NCI-H2107 treated with DMSO at 0.1 percent for 48 hours (cell line): ENCODE data around the gene ARPIN.
"Not testable (repeated sequence)": the region's sequence is repeated elsewhere in the genome, so short reads cannot be mapped to it uniquely, and the experiment has no call there.

Experiments used
- DNase-seq: peaks from one replicate; lab custom pipeline; 2025; ENCODE audit not compliant: unreplicated experiment; lab: John Stamatoyannopoulos, UW

The ARPIN gene

GRCh38 chr15:89912674-89913396 is at the start of gene ARPIN:
Gene ARPIN, minus strand, starts transcription at chr15:89912952. Its CDS starts 117 bp downstream, at chr15:89912835.
- no peak for DNase-seq

DNA sequence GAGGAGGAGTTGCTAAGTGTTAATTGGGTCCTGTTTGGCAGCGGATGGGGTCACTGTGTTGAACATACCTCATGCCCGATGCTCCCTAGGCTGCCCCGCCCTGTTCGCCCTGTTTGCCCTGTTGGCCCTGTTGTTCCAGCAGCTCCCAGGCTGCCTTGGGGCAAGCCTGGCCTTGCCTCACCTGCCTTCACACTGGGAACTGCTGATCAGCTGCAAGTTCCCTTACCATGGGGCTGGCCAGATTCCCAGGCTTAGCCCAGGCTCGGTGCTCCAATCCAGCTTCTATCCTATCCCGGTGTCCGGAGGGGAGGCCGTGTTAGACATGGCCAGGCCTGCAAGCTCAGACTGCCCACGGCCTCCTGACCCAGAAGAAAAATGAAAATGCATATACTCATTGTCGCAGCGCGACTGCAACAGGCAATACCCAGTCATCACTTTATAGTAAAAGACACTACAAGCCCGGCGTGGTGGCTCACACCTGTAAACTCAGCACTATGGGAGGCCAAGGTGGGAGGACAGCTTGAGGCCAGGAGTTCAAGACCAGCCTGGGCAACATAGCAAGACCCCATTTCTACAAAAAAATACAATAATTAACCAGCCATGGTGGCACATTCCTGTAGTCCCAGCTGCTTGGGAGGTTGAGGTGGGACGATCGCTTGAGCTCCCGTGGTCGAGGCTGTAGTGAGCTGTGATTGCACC is 45.5 kb upstream of the ARPIN start:
- DNase-seq: no peak

DNA sequence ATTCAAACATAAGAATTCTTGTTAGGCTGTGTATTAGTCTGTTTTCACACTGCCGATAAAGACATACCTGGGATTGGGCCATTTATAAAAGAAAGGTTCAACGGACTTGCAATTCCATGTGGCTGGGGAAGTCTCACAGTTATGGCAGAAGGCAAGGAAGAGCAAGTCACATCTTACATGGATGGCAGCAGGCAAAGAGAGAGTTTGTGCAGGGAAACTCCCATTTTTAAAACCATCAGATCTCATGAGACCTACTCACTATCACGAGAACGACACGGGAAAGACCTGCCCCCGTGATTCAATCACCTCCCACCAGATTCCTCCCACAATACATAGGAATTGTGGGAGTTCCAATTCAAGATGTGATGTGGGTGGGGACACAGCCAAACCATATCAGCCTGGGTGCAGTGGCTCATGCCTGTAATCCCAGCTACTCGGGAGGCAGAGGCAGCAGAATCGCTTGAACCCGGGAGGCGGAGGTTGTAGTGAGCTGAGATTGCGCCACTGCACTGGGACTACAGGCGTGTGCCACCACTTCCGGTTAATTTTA is 42.8 kb upstream of the ARPIN start:
- DNase-seq: not testable (repeated sequence)

- DNase-seq: no peak
These were observed 41.8 kb upstream of the ARPIN start for GRCh38 chr15:89954541-89954940.

DNA sequence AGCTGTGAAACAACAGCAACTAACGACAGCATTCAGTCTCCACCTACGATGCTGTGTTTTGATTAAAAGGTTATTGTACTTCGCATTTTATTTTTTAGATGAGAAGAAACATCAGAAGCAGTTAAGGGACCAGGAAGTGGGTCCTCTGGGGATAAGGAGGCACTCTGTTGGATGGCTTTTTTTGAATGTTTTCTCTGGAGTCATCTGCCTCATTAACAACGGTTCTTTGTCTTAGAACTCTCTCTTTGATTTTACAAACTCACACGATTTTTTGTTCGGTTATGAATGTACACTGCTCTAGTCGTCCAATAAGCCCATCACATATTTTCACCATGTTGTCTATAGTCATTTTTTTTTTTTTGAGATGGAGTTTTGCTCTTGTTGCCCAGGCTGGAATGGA is 36.0 kb upstream of the ARPIN start:
- DNase-seq: no peak

DNA sequence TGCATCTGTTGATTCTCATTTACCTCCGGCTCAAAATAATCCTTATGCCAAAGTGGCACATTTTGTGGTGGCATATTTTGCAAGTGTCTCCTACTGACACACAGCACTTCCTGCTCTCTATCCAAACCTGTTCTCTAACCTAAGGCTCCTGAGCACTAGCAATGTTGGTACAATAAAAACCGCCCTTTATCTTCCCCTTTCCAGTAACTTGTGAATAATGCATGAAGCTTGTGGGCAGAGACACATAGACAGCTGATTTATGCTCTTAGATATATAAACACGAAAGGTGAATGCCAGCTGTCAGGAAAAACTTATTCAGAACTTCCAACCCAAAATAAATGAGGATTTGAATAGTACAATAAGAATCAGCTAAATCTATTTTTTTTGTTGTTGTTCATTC is 34.6 kb upstream of the ARPIN start:
- DNase-seq: no peak

DNA sequence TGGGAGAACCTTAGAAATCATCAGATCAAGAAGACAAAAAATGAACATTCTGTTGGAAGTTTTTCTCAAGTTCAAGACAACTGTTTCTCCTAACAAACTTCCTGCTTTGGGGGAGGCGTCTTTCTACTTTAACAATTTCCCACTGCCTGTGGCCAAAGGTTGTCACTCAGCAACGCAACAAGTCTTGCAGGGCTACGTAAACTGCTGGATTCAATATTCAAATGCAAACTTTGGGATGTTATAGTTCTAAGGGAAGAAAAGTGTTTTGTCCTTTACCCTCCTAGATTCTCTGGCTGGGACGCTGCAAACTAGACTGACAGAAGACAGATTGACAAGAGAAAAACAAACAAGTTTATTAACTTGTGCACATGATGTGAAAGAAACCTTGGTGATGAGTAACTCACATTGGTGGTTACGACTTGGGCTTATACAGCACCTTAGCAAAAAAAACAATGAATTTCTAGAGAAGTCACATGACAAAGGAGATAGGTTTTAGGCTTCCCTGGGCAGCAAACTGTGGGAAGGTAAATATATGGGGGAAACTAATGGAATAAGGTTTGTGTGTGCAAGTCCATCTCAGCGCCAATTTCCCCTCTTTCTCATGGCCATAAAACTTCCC is 34.0 kb upstream of the ARPIN start:
- no peak for DNase-seq

GRCh38 chr15:89943721-89944120 is 31.0 kb upstream of the ARPIN start:
- DNase-seq: not testable (repeated sequence)

DNA sequence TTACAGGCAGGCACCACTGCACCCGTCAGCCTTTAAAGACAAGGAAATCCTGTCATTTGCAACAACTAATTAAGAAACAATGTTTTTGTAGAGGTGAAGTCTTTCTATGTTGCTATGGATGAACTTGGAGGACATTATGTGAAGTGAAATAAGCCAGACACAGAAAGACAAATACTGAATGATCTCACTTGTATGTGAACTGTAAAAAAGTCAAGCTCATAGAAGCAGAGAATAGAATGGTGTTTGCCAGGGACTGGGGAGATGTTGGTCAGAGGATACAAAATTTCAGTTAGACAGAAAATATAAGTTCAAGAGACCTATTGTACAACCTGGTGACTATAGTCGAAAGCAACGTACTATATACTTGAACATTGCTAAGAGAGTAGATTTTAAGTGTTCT is 27.2 kb upstream of the ARPIN start:
- DNase-seq: no peak

DNA sequence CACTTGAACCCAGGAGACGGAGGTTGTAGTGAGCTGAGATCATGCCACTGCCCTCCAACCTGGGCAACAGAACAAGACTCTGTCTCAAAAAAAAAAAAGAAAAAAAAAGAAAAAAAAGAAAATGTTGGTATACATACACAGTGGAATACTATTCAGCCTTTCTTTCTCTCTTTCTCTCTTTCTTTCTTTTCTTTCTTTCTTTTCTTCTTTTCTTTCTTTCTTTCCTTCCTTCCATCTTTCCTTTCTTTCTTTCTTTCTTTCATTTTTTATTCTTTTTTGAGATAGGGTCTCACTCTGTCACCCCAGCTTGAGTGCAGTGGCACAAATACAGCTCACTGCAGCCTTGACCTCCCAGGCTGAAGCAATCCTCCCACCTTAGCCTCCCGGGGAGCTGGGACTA is 26.6 kb upstream of the ARPIN start:
- DNase-seq: not testable (repeated sequence)

DNA sequence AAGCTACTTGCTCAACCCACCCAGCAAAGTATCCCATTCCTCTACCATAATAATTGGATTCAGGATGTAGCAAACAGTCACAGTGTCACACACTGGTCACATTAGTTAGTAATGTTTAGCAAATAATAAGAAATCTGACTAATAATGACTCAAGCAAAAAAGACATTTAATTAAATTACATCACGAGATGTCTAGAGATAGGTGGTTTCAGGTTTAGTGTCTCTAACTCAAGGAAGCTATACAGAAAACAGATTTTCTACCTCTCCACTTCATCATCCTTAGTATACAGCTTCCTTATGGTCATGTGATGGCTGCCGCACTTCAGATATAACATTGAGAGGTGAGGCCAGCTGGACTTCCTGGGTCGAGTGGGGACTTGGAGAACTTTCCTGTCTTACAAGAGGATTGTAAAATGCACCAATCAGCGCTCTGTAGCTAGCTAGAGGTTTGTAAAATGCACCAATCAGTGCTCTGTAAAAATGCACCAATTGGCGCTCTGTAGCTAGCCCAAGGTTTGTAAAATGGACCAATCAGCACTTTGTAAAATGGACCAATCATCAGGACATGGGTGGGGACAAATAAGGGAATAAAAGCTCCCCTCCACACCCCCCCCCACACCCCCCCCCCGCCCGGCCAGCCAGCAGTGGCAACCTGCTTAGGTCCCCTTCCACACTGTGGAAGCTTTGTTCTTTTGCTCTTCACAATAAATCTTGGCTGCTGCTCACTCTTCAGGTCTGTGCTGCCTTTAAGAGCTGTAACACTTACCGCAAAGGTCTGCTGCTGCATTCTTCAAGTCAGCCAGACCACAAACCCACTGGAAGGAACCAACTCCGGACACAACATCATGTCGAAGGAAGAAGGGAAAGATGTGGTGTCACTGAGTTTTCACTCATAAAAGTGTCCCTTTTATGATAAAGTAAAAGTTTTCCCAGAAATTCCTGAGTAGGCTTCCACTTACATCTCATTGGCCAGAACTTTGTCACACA is 24.9 kb upstream of the ARPIN start:
- DNase-seq: no peak

GRCh38 chr15:89936786-89937265 is 24.1 kb upstream of the ARPIN start:
- no peak for DNase-seq

GRCh38 chr15:89936051-89936785 is 23.5 kb upstream of the ARPIN start:
- no peak for DNase-seq

DNA sequence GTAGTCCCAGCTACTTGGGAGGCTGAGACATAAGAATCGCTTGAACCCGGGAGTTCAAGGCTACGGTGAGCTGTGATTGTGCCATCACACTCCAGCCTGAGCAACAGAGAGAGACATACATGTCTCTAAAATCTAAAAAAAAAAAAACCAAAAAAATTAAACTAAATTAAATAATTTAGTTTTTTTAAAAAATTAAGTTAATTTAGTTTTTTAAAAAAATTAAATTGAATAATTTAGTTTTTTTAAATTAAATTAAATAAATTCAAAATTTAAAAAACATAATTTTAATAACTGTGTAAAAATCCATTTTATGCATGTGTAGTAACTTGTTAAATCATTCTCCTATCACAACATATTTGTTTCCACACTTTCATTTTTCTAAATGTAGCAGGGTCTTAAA is 20.1 kb upstream of the ARPIN start:
- DNase-seq: no peak

GRCh38 chr15:89928421-89928820 is 15.7 kb upstream of the ARPIN start:
- DNase-seq: no peak

GRCh38 chr15:89926158-89926557 is 13.4 kb upstream of the ARPIN start:
- DNase-seq: no peak

- DNase-seq: no peak
These were observed 4.8 kb upstream of the ARPIN start for GRCh38 chr15:89917442-89918101.

DNA sequence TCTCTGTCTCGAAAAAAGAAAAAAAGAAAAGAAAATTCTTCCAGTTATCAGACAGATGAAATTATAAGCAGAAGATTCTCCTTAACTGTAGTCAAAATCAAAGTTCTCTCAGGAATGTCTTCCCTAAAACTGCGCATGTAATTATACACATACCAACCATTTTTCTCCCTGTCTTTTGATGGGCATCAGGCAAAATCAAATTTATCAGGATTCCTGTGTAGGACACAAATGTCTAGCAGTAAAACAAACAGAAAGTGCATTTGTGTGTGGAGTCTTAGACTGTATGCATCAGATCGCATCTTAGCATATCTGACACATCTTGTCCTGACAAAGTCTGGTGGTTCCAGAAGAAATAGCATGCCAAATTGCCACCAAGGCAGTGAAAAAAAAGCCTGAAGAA is 3.9 kb upstream of the ARPIN start:
- no peak for DNase-seq

- no peak for DNase-seq
These were observed 543 bp downstream of the ARPIN start for GRCh38 chr15:89912145-89912673.
